Fibroblast of skin of back (primary cell): ENCODE data around the gene SMCO3.
A peak's percentile ranks its signal among the peaks of the same experiment; 100 is the strongest.

Source experiments
- DNase-seq: peaks from one replicate; pipeline ENCODE4 v3.0.0-alpha.2; 2013

Gene SMCO3

DNA sequence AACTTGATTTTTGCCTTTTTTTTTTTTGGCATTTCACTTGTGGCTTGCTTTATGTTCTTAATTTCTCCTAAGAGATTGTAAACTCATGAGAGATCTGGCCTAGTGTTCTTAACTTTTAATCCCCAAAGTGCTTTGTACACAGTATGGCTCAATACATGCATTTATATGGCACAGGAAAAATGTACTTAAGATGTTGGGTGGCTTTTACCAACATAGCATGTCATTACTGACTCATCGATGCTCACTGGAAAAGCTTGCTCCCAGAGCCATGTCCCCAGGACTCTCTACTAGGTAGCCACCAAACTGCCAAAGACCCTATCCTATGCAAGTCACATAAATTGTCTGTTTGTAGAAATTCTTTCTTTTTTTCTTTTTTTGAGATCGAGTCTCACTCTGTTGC, 13.1 kb upstream of the SMCO3 start:
- no peak for DNase-seq

DNA sequence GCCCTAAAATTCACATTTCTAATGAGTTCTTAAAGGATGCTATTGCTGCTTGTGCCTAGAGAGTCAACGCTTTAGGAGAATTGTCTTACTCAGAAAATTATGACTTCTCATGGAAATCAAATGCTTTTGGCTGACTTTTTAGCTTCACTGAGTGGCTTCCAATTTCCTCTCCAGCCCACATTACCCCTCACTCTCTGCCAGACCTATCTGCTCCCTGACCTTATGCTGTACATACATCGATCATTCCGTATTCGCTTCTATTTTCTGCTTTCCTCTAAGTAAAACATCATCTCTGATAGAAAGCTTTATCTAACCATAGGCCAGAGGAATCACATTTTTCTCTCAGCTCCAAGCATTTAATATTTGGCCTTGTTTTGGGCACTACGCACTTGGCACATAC, 12.5 kb upstream of the SMCO3 start:
- DNase-seq = no peak

- DNase-seq = no peak
These were observed 11.3 kb upstream of the SMCO3 start for GRCh38 chr12:14825256-14825655.

DNA sequence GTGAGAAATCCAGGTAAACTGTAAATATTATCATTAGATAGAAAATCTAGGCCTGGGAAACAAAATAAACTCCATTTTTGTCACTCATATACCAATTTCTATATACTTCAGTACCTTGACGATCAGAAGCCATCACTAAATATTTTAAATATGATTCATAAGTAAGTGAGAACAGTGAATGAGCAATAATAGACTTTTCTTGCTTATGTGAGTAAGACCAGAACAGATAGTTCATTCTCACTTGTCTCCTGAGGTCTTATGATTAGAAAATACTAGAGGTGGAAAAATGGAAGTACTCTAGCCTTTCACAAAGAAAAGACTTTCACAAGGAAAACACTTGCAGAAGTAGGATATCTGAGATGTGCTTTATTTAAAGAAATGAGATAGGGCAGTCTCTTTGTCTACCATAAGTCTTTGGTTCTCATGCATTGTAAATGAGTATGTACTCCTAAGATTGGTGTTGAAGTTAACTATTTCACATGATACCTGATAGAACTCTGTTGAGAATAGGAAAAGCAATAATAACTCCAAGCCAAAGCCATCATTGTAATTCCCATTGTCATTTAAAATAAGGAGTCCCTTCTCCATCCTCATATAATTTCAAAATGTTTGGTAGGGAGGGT, 10.1 kb upstream of the SMCO3 start:
- DNase-seq = no peak

DNA sequence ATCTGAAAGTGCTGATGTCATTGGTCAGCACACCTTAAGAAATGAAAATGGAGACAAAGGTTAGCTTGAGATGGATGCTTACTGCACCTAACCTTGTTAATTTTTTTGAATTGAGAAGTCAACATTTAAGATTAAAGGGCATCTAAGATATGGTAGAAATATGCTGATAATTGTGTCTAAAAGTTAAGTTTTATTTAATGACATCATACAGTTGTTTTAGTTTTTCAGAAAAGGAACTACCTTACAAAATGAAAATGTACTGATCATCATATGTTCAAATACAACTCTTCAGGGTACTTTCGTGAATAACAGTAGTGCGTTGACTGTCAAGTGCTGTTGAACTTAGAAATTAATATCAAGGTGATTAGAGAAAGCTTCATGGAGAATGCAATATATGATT, 2.5 kb downstream of the SMCO3 start:
- DNase-seq = no peak

GRCh38 chr12:14810953-14811483, 3.0 kb downstream of the SMCO3 start:
- no peak for DNase-seq

DNA sequence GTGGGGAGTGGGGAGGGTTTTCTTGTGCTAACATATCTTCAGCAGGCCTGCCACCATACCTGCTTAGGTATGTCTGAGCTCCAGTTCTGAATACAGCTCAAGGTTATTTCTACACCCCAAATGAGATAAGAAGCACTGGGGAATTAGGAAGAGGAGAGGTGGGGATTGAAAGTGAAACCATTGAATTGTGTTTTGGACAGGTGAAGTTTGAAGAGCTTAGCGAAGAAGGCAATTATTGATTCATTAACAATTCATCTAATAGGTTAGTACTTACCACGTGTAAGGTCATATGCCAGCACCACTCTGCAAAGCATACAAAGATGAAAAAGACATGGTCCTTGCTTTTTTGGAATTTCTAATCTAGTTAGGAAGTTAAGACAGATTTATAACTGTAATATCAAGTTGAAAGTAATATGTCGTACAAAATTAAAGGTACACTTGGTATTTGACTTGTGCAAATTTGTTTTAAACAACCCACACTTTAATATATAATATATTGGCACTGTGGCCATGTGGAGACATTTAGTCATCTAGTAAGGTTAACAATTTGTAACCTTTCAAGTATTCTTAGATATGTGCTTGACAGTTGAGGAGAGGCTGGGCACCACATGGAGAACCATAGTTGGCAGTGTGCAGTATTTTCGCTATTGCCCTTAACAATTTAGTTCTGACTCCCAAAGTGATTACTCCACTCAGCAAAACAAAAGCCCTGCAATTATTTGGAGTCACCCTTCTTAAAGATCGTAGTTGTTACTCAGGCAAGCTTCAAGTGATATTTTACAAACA, 3.6 kb downstream of the SMCO3 start:
- DNase-seq = no peak

DNA sequence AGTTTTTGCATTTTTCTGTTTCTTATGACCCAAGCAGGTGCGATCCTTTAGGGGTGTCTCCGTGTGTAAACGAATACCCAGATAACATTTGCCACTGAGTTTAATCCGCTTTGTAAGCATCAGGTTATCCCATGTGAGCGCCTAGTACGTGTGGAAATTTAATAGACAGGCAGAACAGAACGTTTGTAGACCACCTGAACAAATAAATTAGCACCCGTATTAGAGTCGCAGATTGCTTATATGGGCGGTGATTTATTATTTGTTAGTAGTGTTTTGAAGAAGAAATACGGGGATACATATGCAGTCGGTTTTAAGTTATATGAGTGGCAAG, 10.2 kb downstream of the SMCO3 start:
- no peak for DNase-seq

GRCh38 chr12:14803011-14803829, 10.8 kb downstream of the SMCO3 start, which contains the start of the genes C12orf60 and WBP11:
C12orf60 (plus strand) TSS chr12:14803670; CDS start chr12:14822936, 19,266 bp downstream.
WBP11 (minus strand) TSS chr12:14803478; CDS start chr12:14801383, 2,095 bp downstream.
- DNase-seq = peak; percentile 100

DNA sequence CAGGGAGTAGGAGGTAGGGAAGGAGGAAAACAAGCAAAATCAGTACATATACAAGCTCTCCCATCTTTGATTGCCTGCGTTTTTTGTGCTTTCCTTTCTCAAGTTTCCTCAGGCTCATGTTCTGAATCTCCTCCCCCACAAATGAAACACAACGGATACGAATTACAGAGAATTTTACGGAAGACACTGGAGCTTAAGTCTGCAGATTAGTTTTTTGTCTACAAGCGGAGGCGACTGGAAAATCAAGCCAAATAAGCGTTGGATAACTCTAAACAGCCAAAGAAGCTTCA, 11.3 kb downstream of the SMCO3 start:
- no peak for DNase-seq

DNA sequence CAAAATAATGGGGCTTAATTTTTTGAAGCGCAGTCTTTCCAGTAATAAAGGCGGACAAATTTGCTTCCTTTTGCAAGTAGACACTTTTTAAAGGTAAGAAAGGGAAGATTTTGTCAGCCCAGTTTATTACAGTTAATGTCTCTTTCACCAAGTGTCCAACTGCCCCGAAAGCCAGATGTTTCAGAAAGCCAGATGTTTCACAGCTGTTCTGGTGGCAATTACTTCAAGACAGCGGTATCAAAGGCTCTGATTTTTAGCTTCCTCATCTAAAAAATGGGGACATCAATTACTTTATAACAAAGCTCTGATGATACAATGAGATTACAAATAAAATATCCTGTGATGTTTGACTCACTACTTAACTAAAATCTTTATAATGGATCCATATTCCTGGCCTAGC, 11.7 kb downstream of the SMCO3 start:
- no peak for DNase-seq

DNA sequence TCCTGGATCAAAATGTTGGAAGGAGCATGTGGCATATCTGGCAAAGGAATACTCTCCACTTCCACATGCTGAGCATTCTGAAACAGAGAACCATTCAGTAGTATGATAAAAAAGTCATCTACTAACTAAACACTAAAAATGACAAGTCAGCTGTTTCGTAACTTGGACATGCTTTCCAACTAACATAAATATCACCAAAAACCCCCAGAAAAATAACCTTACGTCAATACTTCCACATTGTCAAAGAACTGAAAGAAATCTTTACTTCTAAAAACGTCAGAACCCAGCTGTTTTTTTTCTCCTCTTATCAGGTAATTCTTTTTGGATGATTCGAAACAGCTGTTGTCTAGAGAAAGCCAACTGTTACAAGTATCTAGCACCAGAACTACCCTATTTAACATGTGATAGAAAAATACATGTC, 18.9 kb downstream of the SMCO3 start:
- no peak for DNase-seq

DNA sequence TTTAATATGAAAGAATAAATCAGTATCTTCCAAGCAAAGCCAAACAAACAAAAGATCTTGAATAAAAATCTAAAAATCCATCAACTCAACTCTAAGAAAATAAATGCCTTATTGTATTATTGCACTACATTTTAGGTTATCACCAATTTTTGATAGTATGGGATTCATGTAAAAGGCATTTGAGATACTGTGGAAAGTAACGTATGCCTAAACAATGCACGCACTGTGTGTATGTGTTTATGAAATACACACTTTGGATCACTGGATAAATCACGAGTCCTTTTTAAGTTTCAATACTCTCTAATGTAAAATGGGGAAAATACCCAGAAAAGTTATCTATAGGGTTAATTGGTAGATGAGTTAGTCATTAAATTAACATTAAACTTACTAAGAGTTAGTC, 28.4 kb downstream of the SMCO3 start:
- no peak for DNase-seq

DNA sequence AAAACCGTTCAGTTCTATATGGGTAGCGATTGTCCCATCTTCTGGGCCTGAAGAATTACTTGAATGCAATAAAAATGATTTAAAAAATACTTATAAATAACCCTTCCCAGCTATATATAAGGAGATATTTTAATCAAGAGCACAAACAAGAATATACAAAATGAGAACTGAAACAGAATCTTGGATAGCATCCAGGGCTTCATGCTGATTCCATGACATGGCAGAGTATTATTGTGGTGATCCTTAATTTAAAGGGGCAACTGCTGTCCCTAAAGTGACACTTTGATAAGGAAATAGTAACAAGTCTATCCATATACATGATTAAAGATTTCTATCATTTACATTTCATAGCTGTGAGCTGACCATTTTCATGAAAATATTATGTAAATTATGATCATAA, 29.5 kb downstream of the SMCO3 start:
- no peak for DNase-seq

- DNase-seq = no peak
These were observed 31.2 kb downstream of the SMCO3 start for GRCh38 chr12:14782756-14783155.

- no peak for DNase-seq
These were observed 32.4 kb downstream of the SMCO3 start for GRCh38 chr12:14781563-14781962.

GRCh38 chr12:14780859-14781258, 33.1 kb downstream of the SMCO3 start:
- no peak for DNase-seq

- DNase-seq = no peak
These were observed 34.1 kb downstream of the SMCO3 start for GRCh38 chr12:14779834-14780233.

GRCh38 chr12:14777271-14777670, 36.7 kb downstream of the SMCO3 start:
- peak; percentile 33 for DNase-seq

DNA sequence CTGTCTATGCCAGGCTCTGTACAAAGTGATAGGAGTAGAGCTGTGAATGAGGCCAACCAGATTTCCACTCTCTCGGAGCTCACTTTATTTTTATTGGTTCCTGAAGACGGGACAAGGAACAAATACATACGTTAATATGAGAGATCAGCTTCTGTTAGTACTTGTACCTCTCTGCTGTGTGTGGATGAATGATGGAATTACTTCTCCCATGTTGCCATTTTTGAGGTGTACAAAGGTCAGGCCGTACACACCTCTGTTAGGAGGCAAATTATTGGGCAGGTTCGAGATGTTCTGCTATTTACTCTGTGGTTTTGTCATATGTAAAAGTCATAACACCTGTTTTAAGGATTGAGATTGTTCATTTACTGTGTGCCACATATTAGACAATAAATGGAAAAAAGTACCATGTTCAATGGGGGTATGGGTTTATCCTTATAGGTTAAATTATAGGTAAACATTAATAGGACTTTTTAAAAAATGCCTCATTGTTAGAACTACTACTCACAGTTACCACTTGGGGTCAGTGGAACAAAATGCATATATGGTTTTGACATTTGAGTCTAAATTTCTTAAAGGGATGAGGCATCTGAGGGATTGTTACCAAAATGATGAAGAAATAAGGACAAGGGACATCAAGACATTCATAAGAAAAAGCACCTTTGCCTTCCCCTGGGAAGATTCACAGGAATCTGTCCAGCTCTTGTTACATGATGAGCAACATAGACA, 37.6 kb downstream of the SMCO3 start:
- peak; percentile 27 for DNase-seq

DNA sequence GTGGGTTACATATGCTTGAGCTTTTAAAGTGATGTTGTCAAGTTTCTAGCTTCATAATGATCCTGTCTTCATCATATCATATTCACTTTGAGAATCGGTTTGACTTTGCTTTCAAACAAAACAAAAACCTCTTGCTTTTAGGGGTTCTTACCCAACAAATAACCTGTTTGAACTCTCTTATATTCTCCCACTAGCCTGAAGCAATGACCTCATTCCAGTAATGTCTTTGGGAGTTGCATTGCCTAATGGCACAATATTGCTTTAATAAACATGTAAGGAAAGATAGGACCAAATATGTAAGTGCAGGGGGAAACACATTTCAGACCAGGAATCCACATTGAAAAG, 38.4 kb downstream of the SMCO3 start:
- peak; percentile 60 for DNase-seq

- peak; percentile 73 for DNase-seq
These were observed 38.9 kb downstream of the SMCO3 start for GRCh38 chr12:14774906-14775635.
